HG02759 (cell line): Measurements from ENCODE around the gene KCNK7.
"Not testable (repeated sequence)": the region's sequence is repeated elsewhere in the genome, so short reads cannot be mapped to it uniquely, and the experiment has no call there.

Experiments used
- ATAC-seq: cut with Tn5 transposase; IDR thresholded peaks from one replicate; pipeline ENCODE4 v1.9.1; 2021; ENCODE audit warnings: mild to moderate bottlenecking, moderate library complexity; ENCODE audit not compliant: unreplicated experiment

KCNK7 gene

DNA sequence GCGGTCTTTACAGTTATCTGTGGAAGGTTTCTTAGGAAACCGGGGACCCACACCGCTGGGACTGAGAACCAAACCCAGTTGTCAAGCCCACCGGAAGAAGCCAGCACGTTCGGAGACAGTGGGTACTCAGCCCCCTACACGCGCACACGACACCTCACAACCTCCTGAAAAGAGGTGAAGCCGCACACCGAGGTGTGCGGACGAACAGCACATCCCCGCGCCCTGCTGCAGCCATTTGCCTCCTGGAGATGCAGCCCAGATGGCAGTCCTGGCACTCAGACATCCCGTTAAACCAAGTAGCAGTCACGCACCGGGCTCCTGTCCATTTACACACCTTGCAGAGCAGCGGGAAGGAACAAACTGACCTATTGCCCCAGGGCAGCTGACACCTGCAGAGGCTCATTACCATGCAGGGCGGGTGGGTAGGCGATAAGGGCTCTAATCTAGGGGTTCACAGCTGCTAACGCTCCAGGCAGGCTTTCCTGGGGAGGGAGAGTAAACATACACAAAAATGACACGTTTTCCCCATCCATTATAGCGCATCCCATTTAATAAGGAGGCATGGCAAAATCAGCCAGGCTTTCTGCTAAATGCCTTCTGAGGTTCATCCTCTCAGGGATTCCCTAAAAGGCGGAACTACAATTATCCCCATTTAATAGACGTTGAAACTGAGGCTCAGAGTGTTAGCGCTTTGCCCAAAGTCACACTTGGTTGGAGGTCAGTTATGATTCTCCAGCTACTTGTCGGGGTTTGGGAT, 20.6 kb downstream of the KCNK7 start:
- ATAC-seq = no peak

- peak; percentile 31 for ATAC-seq
These were observed 21.3 kb downstream of the KCNK7 start for GRCh38 chr11:65574109-65574810.

GRCh38 chr11:65573391-65574079, 22.1 kb downstream of the KCNK7 start:
- ATAC-seq = no peak

- no peak for ATAC-seq
These were observed 23.1 kb downstream of the KCNK7 start, which contains the start of gene FAM89B for GRCh38 chr11:65572356-65573051. TSS of gene FAM89B (plus strand) at chr11:65572538. CDS start at chr11:65572670, 132 bp downstream.

- no peak for ATAC-seq
These were observed 23.7 kb downstream of the KCNK7 start for GRCh38 chr11:65571940-65572339.

DNA sequence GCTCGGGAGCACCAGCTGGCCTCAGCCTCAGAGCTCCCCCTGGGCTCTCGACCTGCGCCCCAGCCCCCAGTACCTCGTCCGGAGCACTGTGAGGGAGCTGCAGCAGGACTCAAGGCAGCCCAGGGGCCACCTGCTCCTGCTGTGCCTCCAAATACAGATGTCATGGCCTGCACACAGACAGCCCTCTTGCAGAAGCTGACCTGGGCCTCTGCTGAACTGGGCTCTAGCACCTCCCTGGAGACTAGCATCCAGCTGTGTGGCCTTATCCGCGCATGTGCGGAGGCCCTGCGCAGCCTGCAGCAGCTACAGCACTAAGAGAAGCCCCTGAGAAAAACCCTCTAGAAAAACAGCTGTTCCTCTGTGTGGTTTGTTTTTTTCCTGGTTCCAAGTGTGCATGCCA, 24.2 kb downstream of the KCNK7 start:
- no peak for ATAC-seq

DNA sequence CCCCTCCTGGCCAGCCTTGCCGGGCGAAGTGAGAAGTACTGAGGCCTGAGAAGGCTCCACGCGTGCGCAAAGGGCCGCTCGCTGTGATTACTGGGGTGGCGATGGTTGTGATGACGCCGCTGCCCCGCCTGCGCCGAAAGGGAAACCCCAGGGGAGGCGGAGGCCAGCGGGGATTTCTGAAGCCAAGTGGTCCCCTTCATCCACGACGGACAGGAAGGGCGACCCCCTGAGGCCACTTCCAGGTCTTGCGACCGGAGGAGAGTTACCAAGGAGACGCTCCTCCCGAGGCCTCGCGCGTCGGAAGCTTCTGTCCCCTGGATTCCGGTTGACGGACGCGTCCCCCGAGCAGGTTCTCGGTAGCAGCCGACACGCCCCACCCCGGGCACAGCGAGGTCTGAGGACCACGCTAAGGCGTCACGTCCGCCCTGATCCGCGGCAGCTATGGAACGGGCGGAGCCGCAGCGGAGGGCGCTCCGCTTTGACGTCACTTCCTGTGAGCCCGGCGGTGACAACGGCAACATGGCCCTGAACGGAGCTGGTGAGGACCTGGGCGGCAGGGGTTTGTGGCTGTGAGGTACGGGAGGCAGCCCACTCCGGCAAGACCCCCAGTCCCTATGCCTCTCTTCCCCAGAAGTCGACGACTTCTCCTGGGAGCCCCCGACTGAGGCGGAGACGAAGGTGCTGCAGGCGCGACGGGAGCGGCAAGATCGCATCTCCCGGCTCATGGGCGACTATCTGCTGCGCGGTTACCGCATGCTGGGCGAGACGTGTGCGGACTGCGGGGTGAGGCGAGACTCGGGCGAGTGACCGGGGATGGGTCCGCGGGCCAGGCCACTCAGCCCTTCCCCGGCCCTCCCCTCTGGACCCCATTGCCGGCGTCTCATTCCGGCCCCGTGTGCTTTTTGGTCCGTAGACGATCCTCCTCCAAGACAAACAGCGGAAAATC, 25.4 kb downstream of the KCNK7 start, which contains the start of gene ZNRD2:
Gene ZNRD2, plus strand, starts transcription at position 505 of the 946 bp plus-strand sequence. Its CDS starts 15 bp downstream, at position 520.
- peak; percentile 69 for ATAC-seq

DNA sequence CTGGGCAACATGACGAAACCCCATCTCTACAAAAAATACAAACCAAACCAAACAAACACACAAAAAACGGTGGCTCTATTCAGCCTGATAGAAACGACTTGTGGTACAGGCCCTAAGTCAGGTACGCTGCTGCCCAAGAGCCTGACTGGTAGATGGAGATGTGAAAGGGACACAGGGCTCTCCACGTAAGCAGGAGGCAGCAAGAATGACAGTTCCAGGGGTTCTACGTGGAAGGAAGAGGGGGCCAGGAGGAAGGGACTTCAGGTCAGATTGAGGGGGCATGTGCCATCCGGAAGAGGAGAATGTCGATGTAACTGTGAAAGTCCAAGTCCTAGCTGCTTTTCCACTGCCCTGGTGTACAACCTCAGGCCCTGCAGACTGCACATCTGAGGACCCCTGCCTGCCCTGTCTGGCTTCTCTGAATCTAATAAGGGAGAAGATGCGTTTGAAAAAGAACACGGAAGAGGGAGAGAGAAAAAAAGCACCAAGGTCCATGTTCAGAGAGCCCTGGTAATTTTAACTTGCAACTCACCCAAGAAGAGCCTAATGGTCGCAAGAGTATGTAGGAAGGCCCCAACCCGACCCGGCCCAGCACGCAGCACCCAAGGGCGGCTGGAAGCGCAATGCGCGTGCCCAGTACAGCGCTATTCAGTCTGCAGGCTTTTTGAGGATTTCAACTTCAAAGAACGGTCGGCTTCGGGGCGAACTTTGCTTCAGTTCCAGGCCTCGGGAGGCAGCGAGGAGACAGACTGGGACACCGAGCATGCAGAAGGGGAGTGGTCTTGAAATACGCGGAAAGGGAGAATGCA, 26.2 kb downstream of the KCNK7 start:
- no peak for ATAC-seq

- no peak for ATAC-seq
These were observed 29.8 kb downstream of the KCNK7 start for GRCh38 chr11:65565624-65566453.

- ATAC-seq = not testable (repeated sequence)
These were observed 30.6 kb downstream of the KCNK7 start for GRCh38 chr11:65564879-65565559.

DNA sequence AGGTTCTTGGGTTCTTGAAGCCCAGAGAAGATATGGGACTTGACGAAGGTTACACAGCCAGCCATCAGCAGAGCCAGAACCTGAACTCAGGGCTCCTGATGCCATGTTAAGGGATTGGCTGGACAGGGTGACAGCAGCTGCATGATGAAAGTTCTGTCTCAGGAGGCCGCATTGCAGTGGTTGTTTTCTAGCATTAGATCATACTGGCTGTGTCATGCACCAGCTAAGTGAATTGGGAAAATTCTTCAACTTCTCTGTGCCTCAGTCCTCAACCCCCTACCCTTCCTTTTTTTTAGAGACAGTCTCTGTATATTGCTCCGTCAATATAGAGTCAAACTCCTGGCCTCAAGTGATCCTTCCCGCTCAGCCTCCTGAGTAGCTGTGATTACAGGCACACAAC, 32.0 kb downstream of the KCNK7 start:
- ATAC-seq = no peak

DNA sequence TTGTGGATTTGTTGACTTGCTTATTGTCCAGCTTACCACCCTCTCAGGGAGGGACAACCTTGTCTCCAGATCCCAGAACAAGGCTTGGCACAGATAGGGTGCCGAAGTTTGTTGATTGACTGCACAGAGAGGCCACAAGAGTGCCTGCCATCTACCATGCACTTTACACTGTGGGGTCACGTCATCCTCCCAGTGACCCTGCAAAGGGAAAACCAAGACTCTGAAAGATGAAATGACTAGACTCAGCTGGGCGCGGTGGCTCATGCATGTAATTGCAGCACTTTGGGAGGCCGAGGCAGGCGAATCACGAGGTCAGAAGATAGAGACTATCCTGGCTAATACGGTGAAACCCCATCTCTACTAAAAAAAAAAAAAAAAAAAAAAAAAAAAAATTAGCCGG, 32.8 kb downstream of the KCNK7 start:
- ATAC-seq = no peak

- ATAC-seq = no peak
These were observed 33.6 kb downstream of the KCNK7 start for GRCh38 chr11:65562020-65562419.

GRCh38 chr11:65560555-65561418, 34.8 kb downstream of the KCNK7 start:
- ATAC-seq = no peak

- no peak for ATAC-seq
These were observed 35.6 kb downstream of the KCNK7 start for GRCh38 chr11:65559951-65560537.

- no peak for ATAC-seq
These were observed 36.1 kb downstream of the KCNK7 start for GRCh38 chr11:65559535-65559934.
